WI38 (cell line): ENCODE data around the gene RAB3B.

ENCODE experiments used
- H3K4me3 ChIP-seq: 2 replicates; pipeline ENCODE4 v1.5.1; 2011; ENCODE audit warnings: low read depth, mild to moderate bottlenecking, control low read depth, low read length
- TF ChIP-seq, protein P1 (sequence below): IDR thresholded peaks from 2 replicates; pipeline ENCODE4 v1.5.1; 2012; ENCODE audit warnings: low read depth, mild to moderate bottlenecking, control low read depth, low read length

Gene RAB3B, protein sequence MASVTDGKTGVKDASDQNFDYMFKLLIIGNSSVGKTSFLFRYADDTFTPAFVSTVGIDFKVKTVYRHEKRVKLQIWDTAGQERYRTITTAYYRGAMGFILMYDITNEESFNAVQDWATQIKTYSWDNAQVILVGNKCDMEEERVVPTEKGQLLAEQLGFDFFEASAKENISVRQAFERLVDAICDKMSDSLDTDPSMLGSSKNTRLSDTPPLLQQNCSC

DNA sequence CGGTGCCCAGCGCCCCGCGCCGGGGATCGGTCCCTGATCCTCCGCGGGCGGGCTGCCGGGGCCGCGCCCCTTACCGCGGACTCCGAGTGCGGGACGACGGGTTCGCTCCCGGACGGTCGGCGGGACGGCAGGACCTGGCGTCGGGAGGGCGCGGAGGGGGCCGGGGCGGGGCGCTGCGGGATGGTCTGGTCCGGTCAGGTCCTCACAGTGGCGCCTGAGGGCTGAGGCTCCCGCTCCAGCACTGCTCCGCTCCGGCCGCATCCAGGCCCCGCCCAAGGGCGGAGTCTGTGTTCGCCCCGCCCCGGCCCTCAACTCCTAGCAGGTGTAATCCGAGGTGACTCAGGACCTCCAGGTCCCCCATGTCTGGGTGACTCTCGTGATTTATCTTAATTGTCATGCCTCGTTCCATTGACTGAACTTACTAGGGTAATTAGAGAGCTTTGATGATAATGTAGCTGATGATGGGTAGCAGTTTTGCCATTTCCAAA, at the start of gene RAB3B:
Gene RAB3B (minus strand): TSS at position 223 of the 488 bp plus-strand sequence. CDS start 13,583 bp downstream, outside the sequence.
- TF ChIP-seq, protein P1, sequence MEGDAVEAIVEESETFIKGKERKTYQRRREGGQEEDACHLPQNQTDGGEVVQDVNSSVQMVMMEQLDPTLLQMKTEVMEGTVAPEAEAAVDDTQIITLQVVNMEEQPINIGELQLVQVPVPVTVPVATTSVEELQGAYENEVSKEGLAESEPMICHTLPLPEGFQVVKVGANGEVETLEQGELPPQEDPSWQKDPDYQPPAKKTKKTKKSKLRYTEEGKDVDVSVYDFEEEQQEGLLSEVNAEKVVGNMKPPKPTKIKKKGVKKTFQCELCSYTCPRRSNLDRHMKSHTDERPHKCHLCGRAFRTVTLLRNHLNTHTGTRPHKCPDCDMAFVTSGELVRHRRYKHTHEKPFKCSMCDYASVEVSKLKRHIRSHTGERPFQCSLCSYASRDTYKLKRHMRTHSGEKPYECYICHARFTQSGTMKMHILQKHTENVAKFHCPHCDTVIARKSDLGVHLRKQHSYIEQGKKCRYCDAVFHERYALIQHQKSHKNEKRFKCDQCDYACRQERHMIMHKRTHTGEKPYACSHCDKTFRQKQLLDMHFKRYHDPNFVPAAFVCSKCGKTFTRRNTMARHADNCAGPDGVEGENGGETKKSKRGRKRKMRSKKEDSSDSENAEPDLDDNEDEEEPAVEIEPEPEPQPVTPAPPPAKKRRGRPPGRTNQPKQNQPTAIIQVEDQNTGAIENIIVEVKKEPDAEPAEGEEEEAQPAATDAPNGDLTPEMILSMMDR = no peak
- peak within 1 kb of the TSS; percentile 78 for H3K4me3 ChIP-seq

DNA sequence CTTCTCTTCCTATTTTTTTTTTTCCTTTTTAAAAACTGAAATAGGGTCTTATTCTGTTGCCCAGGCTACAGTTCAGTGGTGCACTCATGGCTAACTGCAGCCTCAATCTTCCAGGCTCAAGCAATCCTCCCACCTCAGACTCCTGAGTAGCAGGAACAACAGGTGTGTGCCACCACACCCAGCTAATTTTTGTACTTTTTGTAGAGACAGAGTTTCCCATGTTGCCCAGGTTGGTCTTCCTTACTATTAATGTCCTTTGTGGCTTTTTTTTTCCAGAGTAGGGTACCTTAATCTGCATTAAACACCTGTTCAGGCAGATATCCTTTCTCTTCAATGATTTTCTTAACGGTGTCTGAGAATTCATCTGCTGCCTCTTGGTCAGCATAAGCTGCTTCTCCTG, 47.4 kb upstream of the RAB3B start:
- H3K4me3 ChIP-seq = no peak overlapping the region
- TF ChIP-seq, protein P1 = no peak

DNA sequence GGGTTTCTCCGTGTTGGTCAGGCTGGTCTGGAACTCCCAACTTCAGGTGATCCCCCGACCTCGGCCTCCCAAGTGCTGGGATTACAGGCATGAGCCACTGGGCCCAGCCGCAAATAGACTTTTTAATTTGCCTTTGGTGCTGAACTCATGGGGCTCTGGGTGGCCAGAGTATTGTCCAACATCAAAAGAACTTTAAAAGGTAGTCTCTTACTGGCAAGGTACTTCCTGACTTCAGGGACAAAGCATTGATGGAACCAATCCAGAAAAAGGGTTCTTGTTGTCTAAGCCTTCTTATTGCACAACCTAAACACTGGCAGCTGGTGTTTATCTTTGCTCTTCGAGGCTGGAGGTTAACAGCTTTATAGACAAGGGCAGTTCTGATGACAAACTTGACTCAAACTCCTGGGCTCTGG, 46.9 kb upstream of the RAB3B start:
- TF ChIP-seq, protein P1 = no peak
- H3K4me3 ChIP-seq = no peak overlapping the region

DNA sequence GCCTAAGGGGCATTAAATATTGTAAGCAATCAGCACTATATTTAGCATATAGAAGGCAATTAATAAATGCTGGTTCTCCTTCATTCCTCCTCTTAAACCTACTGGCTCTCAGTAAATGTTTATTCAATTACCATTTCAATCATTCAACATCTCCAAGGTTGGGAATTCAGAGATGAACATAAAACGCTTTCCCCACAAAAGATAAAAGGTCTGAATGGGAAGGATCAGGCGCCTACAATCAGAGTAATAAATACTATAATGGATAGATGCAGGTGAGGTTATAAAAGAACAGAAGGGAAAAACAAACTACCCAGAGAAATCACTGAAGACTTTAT, 43.5 kb upstream of the RAB3B start:
- TF ChIP-seq, protein P1 = no peak
- H3K4me3 ChIP-seq = no peak overlapping the region

DNA sequence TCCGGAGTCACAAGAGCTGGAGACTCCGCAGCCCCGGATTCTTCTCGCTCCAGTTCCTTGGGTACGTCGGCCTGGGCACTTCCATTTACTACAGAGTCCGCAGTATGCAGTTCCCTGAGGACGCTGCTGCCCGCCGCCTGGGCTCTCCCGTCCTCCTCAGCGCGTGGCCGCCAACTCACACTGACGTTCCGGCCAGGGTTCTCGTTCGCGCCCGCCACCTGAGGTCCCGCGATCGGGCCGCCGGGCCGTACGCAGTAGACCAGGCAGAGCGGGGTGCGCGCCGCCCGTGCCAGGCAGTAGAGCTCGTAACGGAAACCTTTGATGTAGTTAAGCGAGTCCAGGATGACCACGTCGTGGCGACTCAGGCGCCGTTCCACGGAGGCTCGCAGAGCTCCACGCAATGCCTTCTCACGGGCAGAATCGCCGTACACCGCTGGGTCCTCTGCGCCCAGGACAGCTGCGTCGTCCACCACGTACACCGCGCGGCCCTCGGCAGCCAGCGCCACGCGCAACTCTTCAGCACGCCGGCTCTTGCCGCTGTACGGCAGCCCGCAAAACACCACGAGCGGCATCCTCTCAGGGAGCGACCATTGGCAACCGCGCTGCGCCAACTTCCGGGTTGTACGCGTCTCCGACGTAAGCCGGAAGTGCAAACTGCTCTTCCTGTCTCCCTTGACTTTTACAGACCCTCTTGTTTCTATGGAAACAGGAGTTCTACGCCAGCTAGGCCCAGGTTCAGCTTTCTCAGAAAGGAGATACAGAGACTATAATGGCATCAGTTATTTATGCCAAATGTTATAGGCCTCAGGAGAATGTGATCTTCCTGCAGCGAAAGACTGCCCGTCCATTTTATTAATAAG, 42.9 kb upstream of the RAB3B start, which contains the start of gene KTI12:
Gene KTI12 (minus strand): TSS at position 621 of the 860 bp plus-strand sequence. CDS start 49 bp downstream, at position 572.
- TF ChIP-seq, protein P1 = no peak
- peak within 1 kb of the TSS; percentile 79 for H3K4me3 ChIP-seq

DNA sequence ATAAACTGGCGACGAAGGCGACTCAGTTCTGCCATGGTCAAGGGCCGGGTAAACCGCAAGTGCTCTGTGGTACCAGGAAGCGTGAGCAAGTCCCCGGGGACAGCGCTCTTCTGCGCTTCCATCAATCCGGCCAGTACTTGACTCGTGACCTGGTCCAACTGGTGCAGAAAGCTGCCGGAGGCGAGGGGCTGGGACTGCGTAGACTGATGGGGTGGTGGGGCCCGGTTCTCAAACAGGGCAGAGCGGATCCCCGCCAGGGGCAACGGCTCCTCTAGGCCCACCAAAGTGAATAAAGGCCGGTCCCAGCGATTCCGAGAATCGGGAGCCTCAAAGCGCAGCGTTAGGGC, 42.3 kb upstream of the RAB3B start:
- peak overlapping the region; percentile 79 for H3K4me3 ChIP-seq
- TF ChIP-seq, protein P1 = no peak
